Activated CD4-positive, alpha-beta T cell treated with anti-CD3 and anti-CD28 coated beads for 4 hours (primary cell): ENCODE results near the gene PPL.
A peak's percentile ranks its signal among the peaks of the same experiment; 100 is the strongest.
"Not testable (repeated sequence)": the region's sequence is repeated elsewhere in the genome, so short reads cannot be mapped to it uniquely, and the experiment has no call there.

Experiments used
- DNase-seq, 2 donors: peaks; one replicate each; pipeline ENCODE4 v3.0.0-alpha.2; 2020

PPL gene

DNA sequence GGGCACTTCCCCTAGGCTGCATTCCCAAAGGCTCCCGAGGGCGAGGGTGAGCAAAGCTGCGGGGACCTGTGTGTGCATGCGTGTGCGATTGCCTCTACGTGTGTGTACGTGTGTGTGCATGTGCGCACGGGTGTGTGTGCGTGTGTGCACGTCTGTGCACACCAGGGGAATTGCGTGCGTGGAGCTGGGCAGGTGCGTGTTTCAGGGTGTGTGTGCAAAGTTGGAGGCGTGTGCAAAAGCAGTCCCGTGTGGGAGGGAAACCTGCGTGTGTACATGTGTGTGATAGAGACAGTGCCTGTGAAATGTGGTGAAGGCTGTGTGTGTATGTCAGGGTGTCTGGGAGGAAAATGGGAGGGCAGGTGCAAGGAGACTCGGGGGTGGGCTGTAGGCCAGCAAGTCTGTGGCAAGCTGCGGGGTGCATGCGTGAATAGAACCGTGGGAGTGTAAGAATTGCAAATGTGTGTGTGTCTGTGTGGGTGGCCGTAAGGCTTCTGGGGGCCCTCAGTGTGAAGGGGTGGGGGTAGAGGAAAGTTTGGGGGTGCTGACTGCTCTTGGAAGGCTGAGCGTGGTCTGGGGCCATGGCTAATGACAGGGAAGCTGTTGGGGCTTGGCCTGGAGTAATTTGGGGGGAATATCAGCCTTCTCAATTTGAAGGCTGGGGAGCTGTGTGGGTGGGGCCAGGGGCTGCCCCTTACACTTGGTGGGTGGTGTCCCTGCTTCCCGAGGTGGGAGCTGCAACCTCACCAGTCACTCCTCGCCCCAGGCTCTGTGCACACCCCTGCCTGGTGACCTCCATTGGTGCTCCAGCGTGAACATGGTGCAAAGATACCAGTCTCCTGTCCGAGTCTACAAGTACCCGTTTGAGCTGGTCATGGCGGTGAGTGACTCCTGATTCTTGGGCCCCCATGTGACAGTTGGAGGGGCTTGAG, 21.8 kb upstream of the PPL start:
- DNase-seq: no peak

DNA sequence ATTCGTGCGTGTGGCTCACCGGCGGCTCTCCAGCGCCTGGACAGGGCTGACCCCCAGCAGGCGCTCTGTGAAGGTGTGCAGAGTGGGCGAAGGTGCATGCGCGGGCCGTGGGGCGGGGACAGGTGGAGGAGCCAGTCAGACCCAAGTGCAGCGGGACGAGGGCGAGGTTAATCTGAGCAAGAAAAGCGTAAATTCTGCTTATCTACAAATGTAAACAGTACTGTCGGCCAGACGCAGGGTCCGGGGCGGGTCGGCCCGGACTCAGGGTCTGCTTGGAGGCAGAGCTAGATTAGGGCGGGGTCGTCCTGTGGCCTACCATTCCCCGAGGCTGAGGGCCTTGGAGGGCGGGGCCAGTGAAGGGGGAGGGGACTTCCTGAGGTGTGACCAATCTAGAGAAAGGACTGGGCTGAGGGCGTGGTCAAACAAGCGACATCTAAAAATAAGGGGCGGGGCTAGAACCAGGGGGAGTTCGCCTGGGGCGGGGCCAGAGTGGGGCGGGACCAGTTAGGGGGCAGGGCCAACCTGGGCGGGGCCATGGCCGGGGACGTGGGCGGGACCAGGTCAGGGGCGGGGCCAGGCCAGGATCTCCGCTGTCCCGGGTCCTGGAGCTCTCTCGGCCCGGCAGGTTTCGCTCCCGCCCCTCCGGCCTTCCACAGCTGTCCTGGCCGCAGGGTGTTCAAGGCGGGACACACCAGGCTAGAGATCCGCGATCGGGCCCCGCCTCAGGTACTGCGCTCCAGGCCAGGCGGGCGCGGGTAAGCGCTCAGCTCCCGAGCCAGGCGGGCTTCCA, 21.0 kb upstream of the PPL start, which contains the start of gene SEC14L5:
Gene SEC14L5, plus strand, starts transcription at position 611 of the 790 bp plus-strand sequence. CDS start 994 bp downstream, outside the sequence.
- peak; percentile 88 to 90 for DNase-seq

DNA sequence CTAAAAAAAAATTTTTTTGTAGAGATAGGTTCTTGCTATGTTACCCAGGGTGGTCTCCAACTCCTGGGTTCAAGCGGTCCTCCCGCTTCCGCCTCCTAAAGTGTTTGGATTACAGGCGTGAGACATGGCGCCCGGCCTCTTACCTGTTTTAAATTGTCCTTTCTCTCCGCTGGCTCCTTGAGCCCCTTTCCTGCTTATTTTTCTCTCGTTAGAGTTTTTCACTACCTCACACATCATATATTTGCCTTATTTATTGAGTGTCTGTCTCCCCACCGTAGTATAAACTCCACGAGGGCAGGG, 20.4 kb upstream of the PPL start:
- no peak for DNase-seq

DNA sequence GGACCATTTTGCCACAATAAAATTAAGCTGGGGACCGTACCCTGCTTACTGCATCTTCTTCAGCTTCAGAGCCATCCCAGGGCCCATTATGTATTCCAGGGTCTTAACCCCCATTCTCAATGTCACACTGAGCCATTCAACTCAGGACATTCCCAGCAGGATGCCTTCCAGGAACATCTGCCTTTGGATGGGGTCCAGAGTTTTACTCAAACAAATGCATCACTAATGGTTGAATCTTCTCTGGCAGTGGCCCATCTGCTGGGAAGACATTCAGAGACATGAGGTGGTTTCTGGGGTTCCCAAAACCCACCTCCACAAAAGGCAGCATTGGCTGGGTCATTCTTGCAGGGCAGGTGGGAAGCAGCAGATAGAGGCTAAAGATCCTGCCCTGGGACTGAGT, 17.8 kb upstream of the PPL start:
- DNase-seq: no peak

- not testable (repeated sequence) for DNase-seq
These were observed 14.6 kb upstream of the PPL start for GRCh38 chr16:4951583-4951982.

DNA sequence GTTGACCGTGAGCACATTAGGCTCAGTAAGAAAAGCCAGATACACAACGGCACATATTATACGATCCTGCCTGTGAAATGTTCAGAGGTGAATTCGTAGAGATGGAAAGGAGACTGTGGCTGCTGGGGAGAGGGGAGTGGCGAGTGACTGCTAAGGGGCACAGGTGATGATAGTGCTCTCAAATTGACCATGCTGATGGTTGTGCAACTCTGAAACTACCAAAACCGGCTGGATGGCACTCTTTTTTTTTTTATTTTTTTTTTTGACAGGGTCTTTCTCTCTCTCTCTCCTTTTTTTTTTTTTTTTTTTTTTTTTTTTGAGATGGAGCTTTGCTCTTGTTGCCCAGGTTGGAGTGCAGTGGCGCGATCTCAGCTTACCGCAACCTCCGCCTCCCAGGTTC, 13.0 kb upstream of the PPL start:
- no peak for DNase-seq

DNA sequence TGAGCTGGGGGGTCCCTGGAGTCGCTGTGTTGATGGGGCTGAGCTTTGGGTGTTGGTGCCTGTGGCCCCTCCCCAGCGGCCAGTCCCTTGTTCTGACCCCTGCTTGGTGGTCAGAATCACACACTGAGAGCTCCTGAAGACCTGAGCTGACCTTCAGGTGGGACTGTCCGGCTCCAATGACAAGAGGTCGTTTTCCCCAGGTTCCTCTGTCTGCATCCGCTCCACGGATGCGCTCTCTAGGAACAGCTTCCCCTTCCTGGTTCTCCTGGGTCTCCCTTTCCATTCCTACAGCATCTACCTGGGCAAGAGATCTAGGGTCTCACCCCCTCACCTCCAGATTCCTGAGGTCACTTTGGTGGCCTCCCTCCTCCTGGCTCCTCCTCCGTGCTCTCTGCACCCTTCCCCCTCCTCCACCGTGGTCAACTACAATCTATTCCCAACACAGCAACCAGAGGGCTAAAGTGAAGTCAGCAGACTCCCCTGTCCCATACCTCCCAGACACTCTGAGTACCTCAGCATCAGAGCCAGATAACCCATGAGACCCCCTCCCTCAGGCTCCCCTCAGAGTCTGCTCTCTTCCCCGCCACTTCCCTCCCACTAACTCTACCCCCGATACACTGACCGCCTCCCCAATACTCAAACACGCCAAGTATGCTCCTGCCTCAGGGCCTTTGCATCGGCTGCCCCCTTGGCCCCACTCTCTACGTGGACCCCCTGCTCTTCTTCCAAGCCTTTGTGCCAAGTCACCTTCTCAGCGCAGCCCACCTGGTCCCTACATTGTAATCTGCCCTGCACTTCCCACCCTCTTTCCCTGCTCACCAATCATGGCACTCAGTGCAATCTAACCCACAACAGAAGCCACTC, 12.2 kb upstream of the PPL start:
- no peak for DNase-seq

GRCh38 chr16:4947722-4948503, 11.0 kb upstream of the PPL start:
- DNase-seq: no peak

GRCh38 chr16:4946917-4947316, 10.0 kb upstream of the PPL start:
- no peak for DNase-seq

DNA sequence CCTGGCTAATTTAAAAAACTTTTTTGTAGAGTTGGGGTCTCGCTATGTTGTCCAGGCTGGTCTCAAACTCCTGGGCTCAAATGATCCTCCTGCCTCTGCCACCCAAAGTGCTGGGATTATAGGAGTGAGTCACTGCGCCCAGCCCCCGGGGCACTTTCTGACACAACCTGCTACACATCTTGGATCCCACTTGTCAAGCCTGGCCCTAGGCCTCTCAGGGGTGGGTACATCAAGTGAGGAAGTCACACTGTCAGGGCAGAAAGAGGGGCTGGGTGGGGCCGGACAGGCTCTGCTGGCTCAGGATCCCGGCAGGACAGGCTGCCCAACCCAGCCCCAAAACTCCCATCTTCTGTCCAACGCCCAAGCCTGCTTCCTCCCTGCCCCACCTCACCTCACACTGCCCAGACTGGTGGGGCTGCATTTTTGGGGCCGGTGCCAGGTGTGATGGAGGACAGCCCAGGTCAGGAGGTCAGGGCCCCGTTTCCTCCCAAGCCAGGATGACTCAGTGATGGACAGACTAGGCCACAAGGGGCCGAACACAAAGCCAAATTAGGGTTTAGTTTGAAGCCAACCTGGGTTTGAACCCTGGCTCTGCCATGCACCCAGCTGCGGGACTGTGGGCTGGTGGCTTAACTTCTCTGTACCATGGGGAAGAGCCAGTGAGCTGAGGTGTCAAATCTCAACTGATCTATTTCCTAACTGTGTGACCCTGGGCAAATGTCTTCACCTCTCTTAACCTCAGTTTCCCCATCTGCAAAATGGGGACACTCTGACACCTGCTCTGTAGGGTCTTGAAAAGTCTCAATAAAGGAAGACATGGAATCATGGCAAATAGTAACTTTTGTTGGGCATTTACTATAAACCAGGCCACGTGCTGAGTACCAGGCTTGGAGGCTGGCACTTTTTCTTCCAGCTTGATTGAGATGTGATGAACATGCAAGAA, 8.9 kb upstream of the PPL start:
- no peak for DNase-seq

DNA sequence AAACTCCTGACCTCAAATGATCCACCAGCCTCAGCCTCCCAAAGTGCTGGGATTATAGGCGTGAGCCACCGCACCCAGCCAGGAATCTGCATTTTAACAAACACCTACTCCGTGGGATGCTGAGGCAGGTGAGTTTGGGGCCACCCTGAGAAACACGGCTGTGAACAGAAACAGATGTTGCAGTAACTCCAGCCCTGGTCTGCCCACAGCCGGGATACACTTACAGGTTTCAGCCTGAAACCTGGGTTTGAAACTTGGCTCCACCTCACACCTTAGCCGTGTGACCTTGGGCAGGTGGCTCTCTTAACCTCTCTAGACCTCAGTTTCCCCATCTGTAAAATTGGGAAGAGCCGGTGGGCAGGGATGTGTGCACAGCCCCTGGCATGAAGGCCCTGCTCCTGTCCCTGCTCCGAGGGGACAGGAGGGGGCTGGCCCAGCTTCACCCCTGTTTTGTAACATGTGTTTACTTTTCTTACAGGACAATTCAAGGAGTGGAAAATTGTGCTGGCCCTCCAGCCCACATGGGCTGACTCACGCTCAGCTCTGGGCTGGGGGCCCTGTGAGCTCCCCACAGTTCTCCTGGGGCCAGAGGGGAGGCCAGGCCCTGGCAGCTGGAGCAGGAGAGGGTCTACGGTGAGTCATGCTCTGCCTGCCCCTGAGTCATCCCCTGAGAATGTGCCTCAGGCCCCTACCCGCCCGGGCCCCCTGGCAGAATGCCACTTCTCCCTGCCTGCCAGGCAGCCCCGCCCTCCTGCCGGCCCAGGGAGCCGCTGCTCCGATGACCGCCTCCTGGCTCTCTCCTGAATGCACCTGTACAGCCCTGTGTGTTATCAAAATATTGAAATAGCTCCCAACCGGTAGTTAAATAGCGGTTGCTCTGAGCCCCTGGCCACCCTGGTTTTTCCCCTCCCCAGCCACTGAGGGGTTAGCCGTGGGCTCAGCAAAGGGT, 7.7 kb upstream of the PPL start:
- DNase-seq: no peak

GRCh38 chr16:4942481-4942880, 5.5 kb upstream of the PPL start:
- no peak for DNase-seq

DNA sequence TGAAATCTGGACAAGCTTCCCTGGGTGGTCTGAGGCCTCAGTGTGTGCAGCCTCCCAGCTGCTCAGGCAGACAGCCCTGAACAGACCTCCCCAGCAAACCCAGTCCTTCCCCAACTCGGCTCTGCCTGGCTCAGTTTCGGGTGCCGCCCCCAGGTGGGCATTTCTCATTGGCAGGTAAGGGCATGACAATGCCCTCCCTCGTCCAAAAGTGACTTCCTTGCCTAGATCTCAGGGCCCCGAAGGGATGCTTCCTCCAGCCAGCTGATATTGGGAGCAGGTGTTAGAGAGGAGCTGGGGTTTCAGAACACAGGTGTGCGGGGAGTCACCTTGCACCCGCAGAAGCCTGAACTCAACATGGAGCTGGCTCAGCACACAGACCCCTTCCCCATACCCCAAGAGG, 3.8 kb upstream of the PPL start:
- no peak for DNase-seq

GRCh38 chr16:4938683-4939030, 1.7 kb upstream of the PPL start:
- no peak for DNase-seq

- no peak for DNase-seq
These were observed 1.1 kb upstream of the PPL start for GRCh38 chr16:4937782-4938682.

DNA sequence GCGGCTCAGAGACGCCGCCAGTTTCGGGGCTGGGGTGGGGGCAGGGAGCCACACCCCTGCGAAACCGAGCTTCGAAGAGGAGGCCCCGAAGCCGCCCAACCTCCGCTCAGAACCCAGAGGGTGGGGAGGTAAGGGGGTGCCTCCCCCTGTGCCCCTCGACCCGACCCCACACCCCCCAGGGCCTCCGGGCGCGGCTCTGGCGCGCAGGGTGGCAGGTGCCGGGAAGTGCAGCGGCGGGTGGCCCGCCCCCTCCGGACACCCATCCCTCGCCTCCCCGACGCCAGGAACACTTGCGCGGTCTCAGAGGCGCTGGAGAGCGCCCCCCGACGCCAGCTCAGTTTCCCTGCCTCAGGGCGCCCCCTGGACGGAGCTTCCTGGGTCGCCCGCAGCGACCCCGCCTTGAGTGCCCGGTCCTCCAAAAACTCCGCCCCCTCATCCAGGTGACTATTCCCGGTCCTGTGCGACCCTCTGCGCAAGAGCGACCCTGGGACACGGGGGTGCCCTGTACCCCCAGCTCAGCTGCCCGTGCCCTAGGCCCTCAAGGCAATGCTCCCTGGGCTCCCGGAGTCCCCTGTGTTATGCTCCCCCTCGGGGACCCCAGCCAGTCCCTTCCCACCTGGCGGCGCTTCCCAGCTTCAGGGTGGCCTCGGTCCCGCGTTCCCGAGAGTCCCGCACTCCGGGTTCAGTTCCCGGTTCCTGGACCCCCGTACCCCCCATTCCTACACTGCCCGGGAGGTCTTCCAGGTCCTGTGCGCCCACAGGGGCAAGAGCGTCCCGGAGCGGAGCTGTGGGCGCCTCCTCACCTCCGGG, 562 bp downstream of the PPL start:
- no peak for DNase-seq

DNA sequence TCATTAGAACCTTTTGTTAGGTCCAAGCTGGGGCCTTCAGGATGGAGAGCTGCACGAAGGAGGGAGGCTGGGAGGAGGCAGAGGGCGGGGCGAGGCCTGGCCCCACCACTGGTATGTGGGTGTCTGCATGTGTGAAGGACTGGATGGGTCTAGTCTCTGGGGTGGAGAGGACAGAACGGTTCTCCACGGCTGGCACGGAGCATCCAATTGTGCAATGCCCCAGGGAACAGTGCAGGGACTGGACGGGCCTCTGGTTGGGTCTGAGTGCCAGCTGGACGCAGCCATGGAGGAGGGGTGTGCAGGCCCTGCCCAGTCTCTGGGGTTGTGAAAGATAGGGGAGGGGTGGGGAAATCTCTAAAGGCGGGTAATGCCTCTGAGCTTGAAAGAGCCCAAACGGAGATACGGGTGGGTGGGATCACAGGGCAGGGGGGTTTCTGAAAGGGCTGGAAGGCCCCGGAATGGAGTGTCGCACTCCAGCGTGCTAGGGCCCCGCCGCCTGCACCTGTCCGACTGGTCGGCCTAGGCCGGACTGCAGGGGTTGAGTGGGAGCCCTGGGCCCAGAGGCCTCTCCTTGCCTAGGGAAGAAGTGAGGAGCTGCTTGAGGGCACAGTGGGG, 1.6 kb downstream of the PPL start:
- DNase-seq: no peak

- no peak for DNase-seq
These were observed 2.4 kb downstream of the PPL start for GRCh38 chr16:4934591-4934990.
